ENCODE results near the gene E2F8.

The E2F8 gene

DNA sequence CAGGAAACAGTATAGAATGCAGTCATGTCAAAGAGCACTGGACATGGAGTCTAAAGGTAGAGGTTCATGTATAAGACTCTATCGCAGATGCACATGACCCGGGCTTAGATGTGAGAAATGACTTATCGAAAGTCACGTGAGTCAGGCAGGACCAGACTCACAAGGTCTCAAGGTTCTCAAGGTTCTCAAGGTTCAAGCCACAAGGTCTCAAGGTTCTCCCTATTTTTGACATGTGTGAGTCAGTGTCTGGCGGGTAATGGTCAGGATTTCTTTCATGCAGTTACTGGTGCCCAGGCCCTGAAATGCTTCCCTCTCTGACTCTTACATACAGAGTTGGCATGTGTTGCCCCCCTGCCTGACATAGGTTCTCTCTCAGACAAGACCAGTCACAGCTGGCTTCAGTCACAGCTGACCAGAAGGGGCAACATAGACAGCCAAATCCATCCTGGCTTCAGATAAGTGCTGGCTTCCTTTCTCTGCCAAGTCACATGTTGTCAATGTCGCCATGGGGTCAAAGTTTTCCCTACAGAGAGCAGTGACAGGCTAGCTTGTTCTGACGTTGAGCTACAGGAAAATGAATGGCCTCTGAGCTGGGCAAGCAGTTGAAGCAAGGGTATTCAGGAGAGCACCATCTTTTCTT, 49.1 kb downstream of the E2F8 start:
- in situ Hi-C loops (cut with MboI; ENCODE audit: low pct_unique_long_range_greater_than_20kb, low sequenced_read_pairs, unreplicated experiment), result no loop called here
- no peak for DNase-seq (ENCODE audit: low spot score)
- TF ChIP-seq, protein P1, sequence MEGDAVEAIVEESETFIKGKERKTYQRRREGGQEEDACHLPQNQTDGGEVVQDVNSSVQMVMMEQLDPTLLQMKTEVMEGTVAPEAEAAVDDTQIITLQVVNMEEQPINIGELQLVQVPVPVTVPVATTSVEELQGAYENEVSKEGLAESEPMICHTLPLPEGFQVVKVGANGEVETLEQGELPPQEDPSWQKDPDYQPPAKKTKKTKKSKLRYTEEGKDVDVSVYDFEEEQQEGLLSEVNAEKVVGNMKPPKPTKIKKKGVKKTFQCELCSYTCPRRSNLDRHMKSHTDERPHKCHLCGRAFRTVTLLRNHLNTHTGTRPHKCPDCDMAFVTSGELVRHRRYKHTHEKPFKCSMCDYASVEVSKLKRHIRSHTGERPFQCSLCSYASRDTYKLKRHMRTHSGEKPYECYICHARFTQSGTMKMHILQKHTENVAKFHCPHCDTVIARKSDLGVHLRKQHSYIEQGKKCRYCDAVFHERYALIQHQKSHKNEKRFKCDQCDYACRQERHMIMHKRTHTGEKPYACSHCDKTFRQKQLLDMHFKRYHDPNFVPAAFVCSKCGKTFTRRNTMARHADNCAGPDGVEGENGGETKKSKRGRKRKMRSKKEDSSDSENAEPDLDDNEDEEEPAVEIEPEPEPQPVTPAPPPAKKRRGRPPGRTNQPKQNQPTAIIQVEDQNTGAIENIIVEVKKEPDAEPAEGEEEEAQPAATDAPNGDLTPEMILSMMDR (IDR thresholded peaks at IDR 0.05; ENCODE audit: extremely low read depth, insufficient read depth, missing control alignments), result no peak

DNA sequence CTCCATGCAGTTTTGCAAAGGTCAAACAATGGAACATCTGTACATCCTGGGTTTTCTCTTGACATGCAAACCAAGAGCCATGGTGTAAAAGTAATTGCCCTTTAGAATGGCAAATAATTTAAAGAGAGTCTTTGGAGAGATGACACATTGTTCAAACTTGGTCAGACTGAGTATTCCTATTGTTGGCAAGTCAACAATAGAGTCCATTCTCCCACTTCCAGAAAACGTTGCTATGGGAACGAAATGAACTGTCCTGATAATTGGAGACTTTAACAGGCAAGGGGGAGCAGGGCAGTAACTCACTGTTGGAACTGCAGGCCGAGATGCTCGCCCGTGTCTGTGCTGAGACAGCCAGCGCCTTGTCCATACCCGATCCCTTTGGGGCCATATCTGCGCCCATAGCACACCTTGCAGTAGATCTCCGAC, 52.9 kb downstream of the E2F8 start:
- in situ Hi-C loops (cut with MboI; ENCODE audit: low pct_unique_long_range_greater_than_20kb, low sequenced_read_pairs, unreplicated experiment), result no loop called here
- TF ChIP-seq, protein P1 (IDR thresholded peaks at IDR 0.05; ENCODE audit: extremely low read depth, insufficient read depth, missing control alignments), result no peak
- DNase-seq (ENCODE audit: low spot score), result no peak

DNA sequence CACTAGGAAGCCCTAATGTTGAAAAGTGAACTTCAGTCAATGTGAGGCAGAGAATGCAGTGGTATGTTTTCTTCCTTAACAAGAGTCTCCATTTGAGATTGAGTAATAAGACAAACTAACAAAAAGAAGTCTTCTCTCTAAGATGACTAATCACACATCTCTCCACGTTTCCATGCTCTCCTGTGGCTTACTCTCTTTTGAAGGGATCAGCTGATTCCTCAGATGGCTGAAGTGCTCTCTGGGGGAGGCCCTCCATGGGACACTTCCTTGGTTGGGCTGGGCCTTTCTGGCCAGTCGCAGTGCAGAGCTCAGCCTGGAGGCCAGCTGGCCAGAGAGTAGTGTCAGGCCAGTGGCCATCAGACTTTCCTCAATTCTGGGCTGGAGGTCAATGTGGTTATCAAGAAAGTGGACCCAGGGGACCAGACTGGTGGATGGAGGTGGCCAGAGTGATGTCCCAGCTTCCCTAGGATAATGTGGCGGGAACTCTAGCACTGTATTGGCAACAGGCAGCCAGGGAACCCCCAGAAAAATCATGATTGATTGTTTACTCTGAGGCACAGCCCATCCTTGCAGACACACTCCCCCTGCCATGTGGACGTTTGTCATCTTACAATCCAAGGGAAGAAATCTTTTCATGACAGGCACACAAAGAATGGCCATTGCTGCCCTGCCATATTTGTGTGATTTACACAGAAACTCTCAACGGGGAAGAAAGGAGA, 53.5 kb downstream of the E2F8 start:
- no peak for DNase-seq (ENCODE audit: low spot score)
- TF ChIP-seq, protein P1 (IDR thresholded peaks at IDR 0.05; ENCODE audit: extremely low read depth, insufficient read depth, missing control alignments), result no peak
- in situ Hi-C loops (cut with MboI; ENCODE audit: low pct_unique_long_range_greater_than_20kb, low sequenced_read_pairs, unreplicated experiment), result no loop called here

DNA sequence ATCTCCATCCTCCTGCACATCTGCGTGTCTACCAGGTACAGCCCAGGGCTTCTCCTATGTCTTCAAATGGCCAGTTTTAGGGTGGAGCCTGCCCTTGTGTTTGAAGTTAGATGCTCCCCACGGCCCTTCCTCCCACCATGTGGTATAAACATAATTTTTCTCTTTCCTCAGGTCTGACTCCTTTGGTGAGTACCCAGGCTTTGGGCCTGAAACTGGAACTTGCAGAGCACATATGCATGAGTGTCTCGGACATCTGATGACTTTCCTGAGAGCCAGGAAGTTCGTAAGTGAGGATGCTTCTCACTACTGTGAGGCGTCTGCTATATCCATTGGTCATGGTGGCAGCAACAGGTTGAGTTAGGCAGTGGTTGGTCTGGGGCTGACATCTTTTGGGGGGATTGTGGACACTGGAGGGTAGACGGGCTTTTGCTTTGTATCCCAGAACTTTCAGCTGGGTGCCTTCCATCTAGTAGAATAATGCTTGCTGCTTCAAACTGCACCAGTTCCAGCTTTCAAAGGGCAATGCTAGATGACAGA, 55.2 kb downstream of the E2F8 start:
- in situ Hi-C loops (cut with MboI; ENCODE audit: low pct_unique_long_range_greater_than_20kb, low sequenced_read_pairs, unreplicated experiment), result no loop called here
- no peak for DNase-seq (ENCODE audit: low spot score)
- TF ChIP-seq, protein P1 (IDR thresholded peaks at IDR 0.05; ENCODE audit: extremely low read depth, insufficient read depth, missing control alignments), result no peak

DNA sequence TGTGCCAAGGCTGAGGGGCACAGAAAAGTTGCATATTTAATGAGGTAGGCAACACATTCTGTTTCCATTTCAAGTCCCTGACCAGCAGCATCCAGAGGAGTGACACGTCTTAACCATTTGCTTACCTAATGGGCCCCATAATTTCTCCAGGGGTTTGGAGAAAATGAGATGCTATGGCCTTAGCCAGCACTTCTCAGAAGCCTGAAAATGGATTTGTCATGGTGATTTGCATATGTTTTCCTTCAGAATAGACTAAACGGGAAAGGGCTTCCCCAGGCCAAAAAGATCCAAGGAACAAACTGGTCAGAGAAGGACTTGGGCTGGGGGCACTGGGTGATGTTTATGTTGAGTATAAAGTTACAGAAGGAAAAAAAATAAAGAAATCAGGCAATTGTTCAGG, 55.7 kb downstream of the E2F8 start:
- in situ Hi-C loops (cut with MboI; ENCODE audit: low pct_unique_long_range_greater_than_20kb, low sequenced_read_pairs, unreplicated experiment), result no loop called here
- no peak for DNase-seq (ENCODE audit: low spot score)
- TF ChIP-seq, protein P1 (IDR thresholded peaks at IDR 0.05; ENCODE audit: extremely low read depth, insufficient read depth, missing control alignments), result no peak

DNA sequence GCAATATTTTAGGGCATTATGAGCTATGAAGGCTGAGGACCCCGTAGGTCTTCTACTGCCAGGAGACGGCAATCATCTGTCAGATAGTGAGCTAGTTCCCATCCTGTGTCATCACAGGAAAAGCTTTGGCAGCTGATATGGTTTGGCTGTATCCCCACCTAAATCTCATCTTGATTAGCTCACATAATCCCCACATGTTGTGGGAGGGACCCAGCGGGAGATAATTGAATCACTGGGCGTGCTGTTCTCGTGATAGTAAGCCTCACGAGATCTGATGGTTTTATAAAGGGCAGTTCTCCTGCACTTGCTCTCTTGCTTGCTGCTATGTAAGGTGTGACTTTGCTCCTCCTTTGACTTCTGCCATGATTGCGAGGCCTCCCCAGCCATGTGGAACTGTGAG, 57.1 kb downstream of the E2F8 start:
- in situ Hi-C loops (cut with MboI; ENCODE audit: low pct_unique_long_range_greater_than_20kb, low sequenced_read_pairs, unreplicated experiment), result no loop called here
- TF ChIP-seq, protein P1 (IDR thresholded peaks at IDR 0.05; ENCODE audit: extremely low read depth, insufficient read depth, missing control alignments), result no peak
- DNase-seq (ENCODE audit: low spot score), result no peak

Data from GM13977 (cell line).